Tibial nerve (tissue), 3 donors: Measurements from ENCODE around the gene NRG2.

Source experiments
- POLR2A ChIP-seq, 2 donors: fragments of 450-650 bp; IDR thresholded peaks; one replicate each; pipeline ENCODE4 v1.6.1; 2017; ENCODE audit warnings: antibody characterized with exemption in 2 of 2, mild to moderate bottlenecking in 2 of 2, moderate library complexity in 2 of 2
- TF ChIP-seq, protein P1 (sequence below), 5 experiments: fragments of 200-600 bp in 3 of 5; fragments of 450-650 bp in 2 of 5; sonication (generic) in 3 of 5; IDR thresholded peaks; one replicate each; pipeline ENCODE4 v1.5.1; 2016 to 2019; ENCODE audit warnings: antibody characterized with exemption in 5 of 5, mild to moderate bottlenecking in 3 of 5, moderate library complexity in 2 of 5

DNA sequence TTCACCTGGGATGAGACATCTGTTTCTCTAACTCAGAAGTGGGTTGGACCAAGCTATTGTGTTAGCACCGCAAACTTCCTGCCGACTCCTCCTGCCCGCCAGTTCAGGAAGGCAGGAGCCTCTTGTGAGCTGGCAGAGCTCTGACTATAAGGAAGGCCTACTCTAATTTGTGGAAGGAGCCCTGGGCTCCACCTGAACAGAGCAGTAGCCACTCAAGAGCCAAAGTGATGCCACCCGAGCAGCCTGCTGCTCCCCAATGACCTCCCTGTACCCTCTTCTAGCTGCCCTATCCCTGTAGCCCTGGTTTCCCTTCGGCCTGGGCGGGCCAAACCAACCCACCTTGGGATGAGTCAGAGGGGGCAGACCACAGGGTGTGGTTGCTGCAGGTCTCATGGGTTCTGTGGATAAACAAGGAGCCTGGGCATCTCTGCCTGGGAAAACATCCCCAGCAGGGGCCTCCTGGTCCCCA is 165.9 kb downstream of the NRG2 start:
- TF ChIP-seq, protein P1, sequence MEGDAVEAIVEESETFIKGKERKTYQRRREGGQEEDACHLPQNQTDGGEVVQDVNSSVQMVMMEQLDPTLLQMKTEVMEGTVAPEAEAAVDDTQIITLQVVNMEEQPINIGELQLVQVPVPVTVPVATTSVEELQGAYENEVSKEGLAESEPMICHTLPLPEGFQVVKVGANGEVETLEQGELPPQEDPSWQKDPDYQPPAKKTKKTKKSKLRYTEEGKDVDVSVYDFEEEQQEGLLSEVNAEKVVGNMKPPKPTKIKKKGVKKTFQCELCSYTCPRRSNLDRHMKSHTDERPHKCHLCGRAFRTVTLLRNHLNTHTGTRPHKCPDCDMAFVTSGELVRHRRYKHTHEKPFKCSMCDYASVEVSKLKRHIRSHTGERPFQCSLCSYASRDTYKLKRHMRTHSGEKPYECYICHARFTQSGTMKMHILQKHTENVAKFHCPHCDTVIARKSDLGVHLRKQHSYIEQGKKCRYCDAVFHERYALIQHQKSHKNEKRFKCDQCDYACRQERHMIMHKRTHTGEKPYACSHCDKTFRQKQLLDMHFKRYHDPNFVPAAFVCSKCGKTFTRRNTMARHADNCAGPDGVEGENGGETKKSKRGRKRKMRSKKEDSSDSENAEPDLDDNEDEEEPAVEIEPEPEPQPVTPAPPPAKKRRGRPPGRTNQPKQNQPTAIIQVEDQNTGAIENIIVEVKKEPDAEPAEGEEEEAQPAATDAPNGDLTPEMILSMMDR (IDR thresholded peaks at IDR 0.05), result no peak
- TF ChIP-seq POLR2A (IDR thresholded peaks at IDR 0.05), result no peak
